UCSD-AML1 (cell line): ENCODE data around the gene RUNX1.

Experiments used
- DNase-seq: peaks from one replicate; lab custom pipeline; 2025; ENCODE audit not compliant: unreplicated experiment; lab: John Stamatoyannopoulos, UW

RUNX1 gene

DNA sequence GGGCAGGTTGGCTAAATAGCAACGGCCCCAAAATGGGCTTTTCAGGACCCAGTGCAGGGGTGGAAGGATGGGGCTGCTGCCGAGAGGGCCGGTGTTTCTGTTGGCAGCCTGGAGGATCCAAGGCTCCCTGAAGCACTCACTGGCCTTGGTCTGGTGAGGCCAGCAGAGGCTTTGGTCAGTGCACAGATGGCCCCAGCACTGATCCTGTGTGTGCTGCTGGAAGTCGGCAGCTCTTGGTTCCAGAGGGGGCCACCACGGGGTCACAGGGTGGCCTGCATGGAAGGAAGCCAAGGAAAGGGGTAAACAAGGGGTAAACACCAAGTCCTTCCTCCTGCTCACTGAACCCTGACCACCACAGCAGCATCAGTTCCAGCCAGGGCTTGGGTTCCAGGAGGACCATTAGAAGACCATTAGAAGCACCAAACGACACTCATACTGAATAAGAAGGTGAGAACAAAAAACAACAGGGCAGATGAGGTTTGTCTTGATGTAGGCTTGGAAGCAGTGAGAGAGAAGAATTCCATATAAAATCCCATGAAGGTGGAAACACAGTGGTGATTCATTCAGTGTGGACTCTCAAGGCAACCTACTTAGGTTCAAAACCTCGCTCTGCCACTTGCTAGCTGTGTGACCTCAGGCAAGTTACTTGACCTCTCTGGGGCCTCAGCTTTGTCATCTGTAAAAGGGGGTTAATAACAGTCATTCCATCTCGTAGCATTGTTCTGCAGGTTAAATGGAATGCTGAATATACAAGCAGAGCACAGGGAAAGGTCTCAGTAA lies 184.5 kb downstream of the RUNX1 start:
- DNase-seq, result no peak

- no peak for DNase-seq
Measured at GRCh38 chr21:34862951-34863350, 186.2 kb downstream of the RUNX1 start.

DNA sequence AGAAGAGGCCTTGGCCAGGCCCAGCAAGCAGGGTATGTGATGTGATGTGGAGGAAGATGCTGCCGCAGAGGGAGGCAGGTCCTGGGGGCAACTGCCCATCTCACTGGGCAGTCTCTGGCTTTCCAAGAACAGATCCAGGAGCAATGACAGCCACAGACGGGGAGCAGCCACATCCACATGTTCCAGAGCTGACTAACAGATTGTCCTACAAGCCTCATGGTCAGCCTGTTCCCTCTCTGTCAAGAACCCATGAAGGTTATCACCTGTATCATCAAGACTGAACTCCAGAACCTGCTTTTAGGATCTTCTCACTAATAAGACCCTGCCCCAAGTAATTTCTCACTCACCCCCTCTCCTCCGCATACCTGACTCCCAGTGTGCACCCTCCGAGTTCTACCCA lies 187.8 kb downstream of the RUNX1 start:
- no peak for DNase-seq

- DNase-seq, result no peak
Measured at GRCh38 chr21:34859976-34860653, 189.0 kb downstream of the RUNX1 start.

GRCh38 chr21:34858559-34858958 lies 190.5 kb downstream of the RUNX1 start:
- no peak for DNase-seq

- no peak for DNase-seq
Measured at GRCh38 chr21:34857874-34858273, 191.2 kb downstream of the RUNX1 start.

DNA sequence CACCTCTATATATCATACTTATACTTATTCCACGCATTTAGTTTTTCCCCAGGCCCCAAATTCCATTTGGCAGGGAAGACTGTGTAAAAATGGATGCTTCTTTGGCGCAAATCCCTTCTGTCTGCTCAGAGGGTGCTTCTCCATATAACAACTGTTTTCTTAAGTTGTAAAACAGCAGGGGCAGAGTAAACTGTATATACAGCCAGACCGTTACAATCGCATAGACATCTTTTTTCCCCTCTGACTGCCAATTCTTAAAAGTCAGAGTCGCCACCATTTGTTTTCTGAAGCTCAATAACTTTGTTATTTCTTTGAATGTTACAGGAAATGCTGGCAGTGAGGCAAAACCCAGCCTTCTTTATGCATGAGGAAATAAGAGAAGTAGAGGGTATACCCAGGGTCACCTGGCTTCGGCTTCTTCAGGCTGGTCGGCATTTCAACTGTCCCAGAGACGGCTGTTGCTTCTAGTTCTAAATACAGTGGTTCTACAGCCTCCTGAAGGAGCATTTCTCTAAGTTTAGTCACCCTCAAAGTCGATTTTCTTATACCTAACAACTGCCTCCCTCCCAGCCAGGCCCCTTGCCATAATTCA lies 191.9 kb downstream of the RUNX1 start:
- no peak for DNase-seq

DNA sequence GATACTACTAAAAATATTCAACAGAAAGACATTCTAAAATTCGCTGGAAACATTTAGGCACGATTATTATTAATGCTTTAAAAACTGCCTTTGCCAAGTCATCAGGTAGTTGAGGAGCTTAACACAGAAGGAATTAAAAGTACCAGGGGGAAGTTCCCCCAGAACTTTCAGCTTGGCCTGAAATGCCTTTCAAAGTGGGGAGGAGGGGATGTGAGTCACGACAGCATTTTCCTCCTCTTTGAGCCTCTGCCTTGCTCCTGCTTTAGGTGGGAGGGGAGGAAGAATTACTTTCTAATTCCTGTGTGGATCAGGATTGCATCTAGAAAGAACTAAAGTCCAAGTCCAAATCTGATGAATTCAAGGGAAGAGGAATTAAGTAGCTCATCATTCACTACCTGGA lies 196.7 kb downstream of the RUNX1 start:
- no peak for DNase-seq

DNA sequence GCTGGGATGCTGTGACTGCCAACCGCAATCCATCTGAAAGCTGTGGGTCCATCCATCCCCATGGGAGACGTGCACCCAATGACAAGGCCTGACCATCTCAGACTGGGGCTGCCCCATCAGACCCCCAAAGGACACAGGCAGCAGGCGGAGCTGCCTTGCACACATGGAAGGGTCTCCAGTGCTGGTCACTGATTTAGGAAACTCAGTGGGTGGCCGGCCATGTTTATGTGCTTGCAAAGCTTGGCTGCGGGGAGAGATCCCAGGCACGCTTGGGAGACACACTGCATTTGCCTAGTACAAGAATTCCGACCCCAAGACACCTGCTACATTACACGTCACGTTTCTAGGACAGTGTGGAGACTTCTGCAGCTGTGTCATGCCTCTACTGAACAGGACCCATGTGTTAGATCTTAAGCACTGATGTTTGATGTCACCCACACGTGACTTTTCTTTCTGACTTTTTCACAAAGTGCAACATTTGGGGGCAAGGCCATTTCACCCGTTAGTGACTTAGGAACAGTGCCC lies 198.9 kb downstream of the RUNX1 start:
- DNase-seq, result no peak

GRCh38 chr21:34846601-34847112 lies 202.4 kb downstream of the RUNX1 start:
- no peak for DNase-seq

DNA sequence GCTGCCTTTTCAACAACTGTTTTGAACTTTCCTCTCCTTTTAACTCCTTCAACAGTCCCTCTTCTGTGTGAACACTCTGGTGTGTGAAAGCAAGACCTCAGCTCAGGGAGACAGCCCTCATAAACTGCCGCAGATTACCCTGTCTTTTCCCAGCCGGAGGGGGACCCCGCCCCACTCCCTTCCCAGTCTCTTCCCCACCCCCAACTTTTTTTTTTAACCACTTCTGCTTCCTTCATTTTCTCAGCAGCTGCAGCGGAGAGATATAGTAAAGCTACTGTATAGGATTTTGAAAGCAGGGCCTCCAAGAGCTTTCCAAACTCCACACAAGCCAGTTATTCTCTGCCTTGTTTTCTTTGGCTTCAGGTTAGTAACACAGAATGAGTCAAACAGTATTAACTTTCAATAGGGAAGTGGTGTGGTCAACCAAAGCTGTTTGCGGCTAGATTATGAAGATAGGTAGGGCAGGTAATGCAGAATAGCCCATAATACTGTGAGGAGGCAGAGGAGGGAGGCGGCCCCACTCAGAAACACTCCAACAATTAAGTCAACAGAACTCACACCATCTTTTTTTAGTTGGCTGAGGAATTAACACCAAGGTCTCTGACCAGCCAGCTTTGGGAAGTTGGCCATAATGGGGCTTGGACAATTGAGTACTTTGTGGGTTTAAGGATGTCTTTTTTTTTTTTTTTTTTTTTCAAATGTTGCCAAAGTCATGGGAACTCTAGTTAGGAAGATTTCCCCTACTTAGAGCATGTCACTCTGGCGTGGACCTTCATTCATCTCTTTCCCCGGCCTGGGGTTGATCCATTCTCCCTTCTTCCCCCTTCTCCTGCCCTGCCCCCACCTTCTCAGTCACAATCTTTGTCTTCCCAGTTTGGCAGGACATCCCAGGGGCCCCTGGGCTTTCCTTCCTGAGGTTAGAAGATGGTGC lies 203.3 kb downstream of the RUNX1 start:
- no peak for DNase-seq

GRCh38 chr21:34844924-34845238 lies 204.2 kb downstream of the RUNX1 start:
- no peak for DNase-seq

DNA sequence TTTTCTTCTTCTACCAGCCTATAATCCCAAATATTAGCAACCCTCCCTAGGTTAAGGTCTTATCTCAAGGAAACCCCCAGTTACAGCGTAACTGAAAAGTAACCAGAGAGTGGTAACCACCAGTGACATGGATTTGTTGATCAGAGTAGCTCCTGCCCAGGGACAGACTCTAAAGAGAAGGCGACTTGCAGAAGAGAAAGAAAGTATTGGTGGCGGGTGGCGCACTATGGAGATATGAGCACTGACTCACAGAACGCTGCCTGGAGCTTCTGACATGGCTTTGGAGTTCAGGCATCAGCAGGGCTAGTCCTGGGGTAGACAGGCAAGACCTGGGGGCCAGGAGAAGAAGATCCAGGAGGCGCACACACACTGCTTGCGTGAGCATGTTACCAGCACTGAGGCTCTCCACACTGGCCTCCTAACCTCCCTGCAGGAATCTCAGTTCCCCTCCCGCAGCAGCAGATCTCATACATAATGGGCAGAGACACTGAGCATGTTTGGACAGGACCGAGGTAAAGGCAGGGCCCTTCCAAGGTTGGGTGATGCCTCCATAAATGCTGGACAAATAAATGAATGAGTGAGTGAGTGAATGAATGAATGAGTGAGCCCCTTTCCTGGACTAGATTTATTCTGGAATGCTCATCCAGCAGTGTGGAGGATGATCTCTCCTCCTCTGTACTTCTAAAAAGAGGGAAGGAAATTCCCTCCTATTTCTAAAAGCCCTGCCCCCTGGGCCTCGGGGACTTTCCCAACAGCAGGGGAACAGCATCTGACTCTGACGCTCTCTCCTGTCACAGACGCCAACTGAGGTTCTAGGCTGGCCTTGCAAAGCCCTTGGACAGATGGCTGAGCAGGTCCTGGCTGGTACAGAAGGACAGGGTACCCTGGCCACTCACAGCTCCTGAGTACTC lies 204.8 kb downstream of the RUNX1 start:
- DNase-seq, result no peak

DNA sequence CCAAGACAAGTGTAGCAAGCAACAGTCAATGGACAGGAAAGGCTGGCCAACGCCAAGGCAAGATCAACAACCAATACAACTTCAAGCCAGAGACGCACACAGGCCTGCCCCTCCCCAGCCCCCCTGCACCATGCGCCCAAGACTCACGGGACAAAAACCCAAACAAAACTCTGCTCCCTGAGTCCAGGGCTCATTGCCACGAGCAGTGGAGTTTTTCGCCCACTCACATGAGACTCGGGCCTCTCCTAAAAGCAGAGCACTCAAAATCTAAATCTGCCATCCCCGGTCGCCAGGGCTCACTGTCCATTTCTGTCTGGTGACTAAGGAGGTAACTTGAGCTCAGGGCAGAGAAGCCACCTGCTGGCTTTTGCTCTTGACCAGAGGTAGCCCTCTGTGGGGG lies 205.5 kb downstream of the RUNX1 start:
- DNase-seq, result no peak

DNA sequence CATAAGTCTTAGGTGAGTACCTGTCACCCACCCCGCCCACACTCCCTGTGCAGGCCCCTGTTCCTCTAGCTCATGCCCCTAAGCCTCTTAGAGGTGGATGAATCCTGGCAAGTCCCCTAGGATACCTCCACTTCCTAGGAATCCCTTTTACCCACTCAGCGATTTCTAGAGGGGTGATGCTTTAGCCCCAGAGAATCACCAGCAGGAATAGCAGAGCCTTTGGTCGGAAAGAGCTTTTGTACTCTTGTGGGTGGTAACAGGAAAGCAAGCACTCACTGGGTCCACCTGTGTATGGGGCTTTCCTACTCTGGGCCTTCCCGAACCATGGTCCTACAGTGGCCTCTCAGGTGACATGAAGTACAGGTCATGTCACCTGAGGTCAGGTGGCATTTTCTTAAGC lies 207.9 kb downstream of the RUNX1 start:
- no peak for DNase-seq

DNA sequence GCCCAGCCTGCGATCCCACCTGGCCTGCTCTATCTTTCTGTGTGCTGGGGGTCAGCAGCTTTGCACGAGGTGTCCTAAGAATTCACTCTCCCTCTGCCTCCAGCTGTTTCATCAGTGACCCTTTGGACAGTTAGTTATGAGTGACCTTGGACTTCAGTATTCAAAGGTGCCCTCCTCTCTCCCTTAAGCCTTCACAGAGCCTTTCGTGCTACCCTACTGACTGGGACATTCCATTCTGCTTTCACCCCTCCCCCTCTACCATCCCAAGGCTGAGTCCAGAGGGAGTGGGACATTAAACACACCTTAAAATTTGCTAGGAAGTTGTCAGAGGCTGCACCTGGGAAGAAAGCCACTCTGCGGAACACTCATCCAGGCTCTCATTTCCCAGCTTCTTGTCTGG lies 208.4 kb downstream of the RUNX1 start:
- DNase-seq, result no peak

GRCh38 chr21:34838956-34839820 lies 209.9 kb downstream of the RUNX1 start:
- DNase-seq, result no peak

DNA sequence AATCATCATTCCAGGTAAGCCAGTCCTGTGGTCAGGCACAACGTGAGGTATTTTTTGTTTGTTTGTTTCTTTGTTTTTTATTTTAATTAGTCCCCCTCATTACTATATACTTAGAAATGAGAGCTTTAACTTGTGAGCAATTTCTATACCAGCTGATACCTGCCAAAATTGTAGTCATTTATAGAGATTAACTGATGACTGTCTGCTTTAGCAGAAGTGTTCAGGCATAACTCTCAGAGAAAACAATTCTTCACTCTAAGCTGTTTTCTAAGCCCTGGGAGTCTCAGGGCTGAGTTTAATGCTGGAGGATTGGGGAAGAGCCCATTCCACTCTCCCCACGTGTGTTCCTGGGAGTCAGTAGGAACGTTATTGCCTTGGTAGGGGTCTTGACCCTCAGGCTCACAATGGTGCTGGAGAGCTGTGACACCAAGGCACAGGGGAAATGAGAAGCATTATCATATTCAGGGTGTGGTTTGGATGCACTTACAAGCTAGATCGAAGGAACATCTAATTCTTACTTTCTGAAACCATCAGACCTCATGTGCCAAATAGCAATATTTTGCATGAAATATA lies 212.1 kb downstream of the RUNX1 start:
- DNase-seq, result no peak
